H1 (cell line): ENCODE results near the gene SF3A2. TPM values are rescaled to one million over a fixed set of nuclear protein-coding genes. Genes with fewer than 3 reads are reported as not detected.

Experiments used
- CTCF ChIA-PET: fragments of 300-600 bp; sonication (Branson Sonifier 250); formaldehyde crosslinking; loops from one replicate; lab custom pipeline; 2021; ENCODE audit not compliant: partially characterized antibody; lab: Charles Lee
- POLR2A ChIA-PET: fragments of 300-600 bp; sonication (Branson Sonifier 250); formaldehyde crosslinking; loops from one replicate; lab custom pipeline; 2021; ENCODE audit warnings: inconsistent platforms; ENCODE audit not compliant: partially characterized antibody; lab: Charles Lee
- DNase-seq, 2 experiments: peaks; one replicate each; pipeline versions ENCODE4 v3.0.0 to v3.0.0-alpha.2; 2010 to 2022; ENCODE audit warnings: low spot score in 2 of 2, low read depth in 1 of 2, mixed read lengths in 1 of 2
- FAIRE-seq: peaks from 2 replicates; lab custom pipeline; 2011; peaks lifted over from hg19 to GRCh38; lab: Jason Lieb, UNC
- H2AFZ ChIP-seq: 2 replicates; pipeline ENCODE4 v1.8.1; 2012; ENCODE audit warnings: low read length, inconsistent platforms
- H2AK5ac ChIP-seq: 2 replicates; pipeline ENCODE4 v1.6.1; 2013; ENCODE audit warnings: low read depth, low read length
- H2BK120ac ChIP-seq: replicated peaks from 2 replicates; pipeline ENCODE3; 2013; ENCODE audit warnings: low read depth, low read length, inconsistent platforms
- H2BK12ac ChIP-seq: 2 replicates; pipeline ENCODE4 v1.6.1; 2013; ENCODE audit warnings: low read depth, low read length
- H2BK15ac ChIP-seq: 2 replicates; pipeline ENCODE4 v1.6.1; 2013; ENCODE audit warnings: low read length
- H2BK20ac ChIP-seq: 2 replicates; pipeline ENCODE4 v1.6.1; 2013; ENCODE audit warnings: low read length
- H2BK5ac ChIP-seq: 2 replicates; pipeline ENCODE4 v1.6.1; 2013; ENCODE audit warnings: low read depth, low read length
- H3K14ac ChIP-seq: 2 replicates; pipeline ENCODE4 v1.6.1; 2013; ENCODE audit warnings: inconsistent platforms; ENCODE audit not compliant: insufficient read length
- H3K18ac ChIP-seq: 2 replicates; pipeline ENCODE4 v1.6.1; 2013; ENCODE audit warnings: low read length; ENCODE audit errors: extremely low read depth
- H3K23ac ChIP-seq: 2 replicates; pipeline ENCODE4 v1.6.1; 2013; ENCODE audit warnings: inconsistent platforms; ENCODE audit not compliant: insufficient read length
- H3K23me2 ChIP-seq: 2 replicates; pipeline ENCODE4 v1.6.1; 2013; ENCODE audit warnings: low read depth, low read length
- H3K27ac ChIP-seq: 2 replicates; pipeline ENCODE4 v1.6.1; 2011; ENCODE audit warnings: low read depth, low read length, inconsistent platforms
- H3K27me3 ChIP-seq, 4 experiments: replicated peaks in 1 of 4; 1 replicate in 1 of 4; 2 replicates in 3 of 4; pipeline versions ENCODE4 v1.6.1 to v1.8.1; 2011 to 2013; ENCODE audit warnings: low read length in 3 of 4, mild to moderate bottlenecking in 3 of 4, inconsistent platforms in 2 of 4, mixed read lengths in 2 of 4, moderate library complexity in 1 of 4; ENCODE audit not compliant: control insufficient read depth in 3 of 4, insufficient read depth in 3 of 4; ENCODE audit errors: extremely low read depth in 1 of 4
- H3K36me3 ChIP-seq, 4 experiments: 2 replicates each; pipeline versions ENCODE4 v1.6.1 to v1.8.1; 2011 to 2013; ENCODE audit warnings: mild to moderate bottlenecking in 4 of 4, low read length in 3 of 4, moderate library complexity in 2 of 4, control low read depth in 1 of 4, inconsistent platforms in 1 of 4; ENCODE audit not compliant: insufficient read depth in 4 of 4, control insufficient read depth in 2 of 4
- H3K4ac ChIP-seq: replicated peaks from 2 replicates; pipeline ENCODE3; 2013; ENCODE audit warnings: low read length, low read depth, mixed read lengths, inconsistent platforms; ENCODE audit not compliant: insufficient read length
- H3K4me1 ChIP-seq, 4 experiments: replicated peaks in 1 of 4; 1 replicate in 1 of 4; 2 replicates in 3 of 4; pipeline versions ENCODE4 v1.6.1 to v1.8.1; 2011 to 2013; ENCODE audit warnings: low read length in 3 of 4, inconsistent platforms in 2 of 4, mixed read lengths in 1 of 4; ENCODE audit not compliant: insufficient read depth in 4 of 4, control insufficient read depth in 3 of 4
- H3K4me2 ChIP-seq, 2 experiments: 2 replicates each; pipeline versions ENCODE4 v1.6.1 to v1.8.1; 2011 to 2013; ENCODE audit warnings: low read depth in 2 of 2, low read length in 2 of 2, control low read depth in 1 of 2, inconsistent platforms in 1 of 2, mild to moderate bottlenecking in 1 of 2; ENCODE audit not compliant: insufficient read depth in 1 of 2
- H3K4me3 ChIP-seq, 4 experiments: fragments of 200-600, 300-600 bp in 1 of 4; sonication (generic), shearing (Covaris generic), sonication (Bioruptor Twin) in 1 of 4; 2 replicates each; pipeline versions ENCODE4 v1.5.1 to v1.8.1; 2011 to 2016; ENCODE audit warnings: low read length in 4 of 4, low read depth in 3 of 4, control low read depth in 2 of 4, inconsistent platforms in 2 of 4, mild to moderate bottlenecking in 2 of 4, mixed read lengths in 1 of 4, moderate library complexity in 1 of 4; ENCODE audit not compliant: insufficient read depth in 2 of 4; ENCODE audit errors: extremely low read depth in 1 of 4
- H3K56ac ChIP-seq: replicated peaks from 2 replicates; pipeline ENCODE3; 2013; ENCODE audit warnings: low read depth, mild to moderate bottlenecking, mixed read lengths, low read length, inconsistent platforms; ENCODE audit not compliant: insufficient read length
- H3K79me1 ChIP-seq: 2 replicates; pipeline ENCODE4 v1.6.1; 2013; ENCODE audit warnings: low read depth, low read length, control low read depth
- H3K79me2 ChIP-seq, 2 experiments: 2 replicates each; pipeline versions ENCODE4 v1.6.1 to v1.8.1; 2012 to 2013; ENCODE audit warnings: low read length in 2 of 2, mild to moderate bottlenecking in 2 of 2, inconsistent platforms in 1 of 2; ENCODE audit not compliant: insufficient read depth in 2 of 2, control insufficient read depth in 1 of 2
- H3K9ac ChIP-seq, 4 experiments: replicated peaks in 1 of 4; 1 replicate in 1 of 4; 2 replicates in 3 of 4; pipeline versions ENCODE4 v1.6.1 to v1.8.1; 2011 to 2013; ENCODE audit warnings: low read depth in 3 of 4, low read length in 3 of 4, control low read depth in 2 of 4, mild to moderate bottlenecking in 2 of 4, moderate library complexity in 2 of 4, inconsistent platforms in 1 of 4; ENCODE audit errors: extremely low read depth in 1 of 4
- H3K9me3 ChIP-seq, 2 experiments: 2 replicates each; pipeline versions ENCODE4 v1.6.1 to v1.8.1; 2012 to 2013; ENCODE audit warnings: mild to moderate bottlenecking in 2 of 2, moderate library complexity in 2 of 2, control low read depth in 1 of 2, inconsistent platforms in 1 of 2, low read depth in 1 of 2, low read length in 1 of 2, mixed read lengths in 1 of 2; ENCODE audit not compliant: insufficient read depth in 2 of 2
- H4K20me1 ChIP-seq, 2 experiments: replicated peaks in 1 of 2; 2 replicates each; pipeline versions ENCODE3 to v1.8.1; 2011 to 2013; ENCODE audit warnings: inconsistent platforms in 2 of 2, low read length in 2 of 2, mild to moderate bottlenecking in 1 of 2; ENCODE audit not compliant: insufficient read depth in 2 of 2, control insufficient read depth in 1 of 2
- H4K5ac ChIP-seq: 2 replicates; pipeline ENCODE4 v1.6.1; 2013; ENCODE audit warnings: low read length, low read depth, mixed read lengths, inconsistent platforms; ENCODE audit not compliant: insufficient read length
- H4K8ac ChIP-seq: 2 replicates; pipeline ENCODE4 v1.8.0; 2013; ENCODE audit warnings: mild to moderate bottlenecking, moderate library complexity, low read length, inconsistent platforms; ENCODE audit not compliant: insufficient read depth; ENCODE audit errors: extremely low read depth
- H4K91ac ChIP-seq: replicated peaks from 2 replicates; pipeline ENCODE3; 2013; ENCODE audit warnings: low read length, mixed read lengths, inconsistent platforms; ENCODE audit not compliant: insufficient read length
- CBX8 ChIP-seq: fragments of 300-800, 300-1000 bp; sonication (generic); IDR thresholded peaks from 2 replicates; pipeline ENCODE4 v1.7.1; 2016; ENCODE audit warnings: low read depth, low read length, borderline replicate concordance
- FOSL1 ChIP-seq: IDR thresholded peaks from 2 replicates; pipeline ENCODE4 v1.6.1; 2011; ENCODE audit warnings: mild to moderate bottlenecking, low read depth, low read length, moderate library complexity; ENCODE audit not compliant: insufficient read depth
- JUND ChIP-seq: IDR thresholded peaks from 2 replicates; pipeline ENCODE4 v1.6.1; 2011; ENCODE audit warnings: mild to moderate bottlenecking, improper control_type of control experiment, low read length
- RNF2 ChIP-seq: fragments of 200-900, 300-1000 bp; sonication (generic); IDR thresholded peaks from 2 replicates; pipeline ENCODE4 v1.7.1; 2016; ENCODE audit warnings: borderline replicate concordance, low read depth, mild to moderate bottlenecking, antibody characterized with exemption, low read length; ENCODE audit not compliant: poor library complexity, severe bottlenecking; ENCODE audit errors: missing control alignments
- SUZ12 ChIP-seq: fragments of 200-600 bp; sonication (generic); IDR thresholded peaks from 2 replicates; pipeline ENCODE4 v1.6.1; 2012; ENCODE audit warnings: mild to moderate bottlenecking, inconsistent platforms, low read length, moderate library complexity, mixed read lengths
- WGBS, 2 experiments: shearing (Covaris generic) in 1 of 2; methylation state at CpG; one replicate each; pipeline versions ENCODE4 v1.1.6 to v1.1.7; 2013 to 2015; ENCODE audit warnings: low lambda C conversion rate in 2 of 2, mixed read lengths in 2 of 2, inconsistent platforms in 1 of 2, low coverage in 1 of 2, missing lambda C conversion rate in 1 of 2; ENCODE audit not compliant: insufficient replicate concordance in 2 of 2, insufficient coverage in 1 of 2, insufficient read length in 1 of 2; ENCODE audit errors: extremely low coverage in 1 of 2, missing lambda C conversion rate in 1 of 2; 5-methylcytosine and 5-hydroxymethylcytosine counted together
- polyA plus RNA-seq, 7 experiments: library from polyadenylated mRNA; depleted of rRNA in 3 of 7; stranded (reverse) in 5 of 7; unstranded in 2 of 7; fragments of >200 nt in 5 of 7; fragments of 200-250 nt in 2 of 7; gene quantifications; 1 replicate in 5 of 7; 2 replicates in 1 of 7; 4 replicates in 1 of 7; pipeline versions ENCODE4 v1.2.1 to v1.2.3, GENCODE V29; 2011 to 2013; ENCODE audit warnings: missing spikeins in 2 of 7, mixed read lengths in 2 of 7
- total RNA-seq: library from RNA; stranded (reverse); fragmentation: NEBNext Ultra II Directional; extraction: Animal tissue kit (Norgen Biotek cat#: 25700); gene quantifications from 2 replicates; pipeline ENCODE4 v1.2.1, GENCODE V29; 2021

The SF3A2 gene
- total and polyA plus RNA-seq, 2 of the 8 experiments (the other 6 are each of a cell fraction or from before 2014, with no cell fraction given), result 15.3 to 146 TPM

DNA sequence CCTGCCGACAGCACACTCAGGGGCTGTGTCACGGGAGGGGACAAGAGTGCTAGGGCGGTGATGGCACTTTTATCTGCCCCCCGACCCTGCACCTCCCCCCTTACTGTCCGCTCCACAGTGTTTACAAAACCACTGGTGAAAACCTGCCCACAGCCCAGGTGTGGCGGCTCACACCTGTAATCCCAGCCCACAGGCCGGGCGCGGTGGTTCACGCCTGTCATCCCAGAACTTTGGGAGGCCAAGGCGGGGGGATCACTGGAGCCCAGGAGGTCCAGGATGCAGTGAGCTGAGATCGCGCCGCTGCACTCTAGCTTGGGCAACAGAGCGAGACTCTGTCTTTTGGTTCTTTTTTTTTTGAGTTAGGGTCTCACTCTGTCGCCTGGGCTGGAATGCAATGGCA lies 59.5 kb downstream of the SF3A2 start:
- no peak for TF ChIP-seq FOSL1
- TF ChIP-seq CBX8, result no peak
- no peak for TF ChIP-seq SUZ12
- no peak for TF ChIP-seq RNF2
- no peak for TF ChIP-seq JUND
- WGBS, 2 experiments, result 93% methylated on average over 16 of the region's 16 CpGs; no CpG with 5 or more reads in 1 of the 2 experiments

More for the DNA sequence above, 59.5 kb downstream of the SF3A2 start:
- H3K79me1 ChIP-seq, result no peaks in the 10 kb centered on the region
- H4K8ac ChIP-seq, result peak overlapping the region; percentile 25; the same call in 1 of the 2 replicates
- H3K23me2 ChIP-seq, result peaks cover 3% of the 10 kb centered on the region; the same call in 1 of the 2 replicates
- H4K20me1 ChIP-seq, result peaks cover 0 to 2% of the 10 kb centered on the region in 2 experiments
- no peak overlapping the region for H2AK5ac ChIP-seq
- H2BK20ac ChIP-seq, result no peak overlapping the region
- H3K4me1 ChIP-seq, result peaks cover 0 to 5% (median 3%) of the 10 kb centered on the region in 4 experiments; a peak in 3 of 7 replicates
- H3K4me3 ChIP-seq, result no peak overlapping the region
- no peak overlapping the region for H2BK12ac ChIP-seq
- H3K56ac ChIP-seq, result no peak overlapping the region
- FAIRE-seq, result no peak
- H3K27me3 ChIP-seq, result peaks cover 14 to 23% (median 20%) of the 10 kb centered on the region in 4 experiments
- POLR2A ChIA-PET, result interaction anchor here (0.6 to 3.9 kb wide), 8 partner anchors 9 to 426 kb away, joined by 3 to 16 read pairs (median 4); partner anchors contain the start of genes LINGO3 and PEAK3
- no peak overlapping the region for H2BK15ac ChIP-seq
- CTCF ChIA-PET, result interaction anchor here (0.6 to 3.3 kb wide), 4 partner anchors 9 to 304 kb away, joined by 3 to 23 read pairs (median 5); no protein-coding TSS in a partner anchor
- H3K27ac ChIP-seq, result no peak overlapping the region
- no peak overlapping the region for H2BK120ac ChIP-seq
- no peak overlapping the region for H3K23ac ChIP-seq
- no peaks in the 10 kb centered on the region for H3K36me3 ChIP-seq
- H4K91ac ChIP-seq, result no peak overlapping the region
- H4K5ac ChIP-seq, result no peak overlapping the region
- H2BK5ac ChIP-seq, result no peak overlapping the region
- no peak for DNase-seq
- H3K4me2 ChIP-seq, result no peak overlapping the region
- H3K9me3 ChIP-seq, result no peaks in the 10 kb centered on the region
- H3K9ac ChIP-seq, result no peak overlapping the region
- H3K14ac ChIP-seq, result no peak overlapping the region
- no peaks in the 10 kb centered on the region for H3K79me2 ChIP-seq
- H3K18ac ChIP-seq, result no peak overlapping the region
- H3K4ac ChIP-seq, result no peak overlapping the region
- no peak overlapping the region for H2AFZ ChIP-seq
